GM12873 (cell line): ENCODE results near the gene NRF1.
A peak's percentile ranks its signal among the peaks of the same experiment; 100 is the strongest.

Experiments used
- CTCF ChIP-seq: IDR thresholded peaks from 2 replicates; pipeline ENCODE4 v1.5.1; 2012; ENCODE audit warnings: low read depth, mild to moderate bottlenecking, moderate library complexity, low read length, control low read depth; ENCODE audit not compliant: insufficient read depth; ENCODE audit errors: missing control alignments

Gene NRF1

DNA sequence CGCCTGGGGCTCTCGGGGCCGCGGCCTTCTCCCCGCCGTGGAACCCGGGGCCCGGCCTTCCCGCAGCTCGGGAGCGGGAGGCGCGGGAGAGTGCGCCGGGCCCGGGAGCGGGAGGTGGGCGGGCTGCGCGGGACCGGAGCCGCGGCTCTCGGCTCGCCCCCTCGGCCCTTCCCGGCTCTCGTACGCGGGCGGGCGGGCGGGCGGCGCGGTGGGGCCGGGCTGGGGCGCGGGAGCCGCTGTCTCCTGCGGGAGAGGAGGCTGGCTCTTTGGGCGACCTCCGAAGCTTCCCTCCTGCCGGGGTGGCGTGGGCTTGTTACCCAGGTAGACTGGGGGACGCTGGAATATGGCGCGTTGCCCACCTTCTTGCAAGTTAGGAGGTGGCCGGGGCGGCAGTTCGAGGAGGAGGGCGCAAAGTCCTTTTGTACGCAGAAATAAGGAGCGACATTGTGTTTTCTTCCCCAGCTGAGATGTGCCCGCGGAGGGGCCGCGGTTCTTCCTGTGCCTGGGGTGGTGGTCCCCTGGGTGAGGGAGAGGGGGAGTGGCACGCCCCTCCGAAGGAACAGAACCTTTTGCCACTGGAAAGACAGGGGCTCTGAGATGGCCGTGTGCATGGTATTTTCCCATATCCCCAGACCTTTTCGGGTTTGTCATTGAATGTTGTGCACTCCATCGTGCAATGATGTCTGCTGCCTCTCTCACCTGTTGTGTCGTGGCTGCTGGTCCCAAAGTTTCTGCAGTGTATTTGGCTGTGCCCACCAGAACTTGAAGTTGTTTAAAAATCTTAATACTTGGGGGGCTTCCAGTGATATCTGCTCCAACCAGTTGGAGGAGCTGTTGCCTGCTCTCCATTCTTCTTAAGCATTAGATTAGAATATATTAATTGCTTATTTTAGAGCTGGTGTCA lies 844 bp downstream of the NRF1 start:
- peak; percentile 69 for TF ChIP-seq CTCF

- no peak for TF ChIP-seq CTCF
Observed at GRCh38 chr7:129613016-129613337, 1.5 kb downstream of the NRF1 start.

DNA sequence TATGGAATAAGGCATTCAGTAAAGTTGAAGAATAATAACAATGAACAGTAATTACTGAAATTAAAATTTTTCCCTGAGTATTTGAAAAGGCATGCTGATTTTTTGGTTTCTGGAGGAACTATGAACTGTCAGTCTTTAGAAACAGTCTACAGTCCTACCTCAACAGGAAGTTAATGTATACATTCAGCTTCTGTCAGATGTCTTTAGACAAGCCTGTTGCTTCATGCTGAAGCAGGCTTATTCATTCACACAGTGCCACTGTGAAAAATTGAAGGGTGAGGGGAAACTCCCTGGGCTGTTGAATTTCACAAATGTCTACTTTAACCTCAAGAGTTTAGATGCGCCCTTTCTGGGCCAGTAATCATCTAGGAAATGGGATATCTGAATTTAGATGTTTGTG lies 3.5 kb downstream of the NRF1 start:
- TF ChIP-seq CTCF = no peak

GRCh38 chr7:129616530-129616929 lies 5.0 kb downstream of the NRF1 start:
- TF ChIP-seq CTCF = no peak

DNA sequence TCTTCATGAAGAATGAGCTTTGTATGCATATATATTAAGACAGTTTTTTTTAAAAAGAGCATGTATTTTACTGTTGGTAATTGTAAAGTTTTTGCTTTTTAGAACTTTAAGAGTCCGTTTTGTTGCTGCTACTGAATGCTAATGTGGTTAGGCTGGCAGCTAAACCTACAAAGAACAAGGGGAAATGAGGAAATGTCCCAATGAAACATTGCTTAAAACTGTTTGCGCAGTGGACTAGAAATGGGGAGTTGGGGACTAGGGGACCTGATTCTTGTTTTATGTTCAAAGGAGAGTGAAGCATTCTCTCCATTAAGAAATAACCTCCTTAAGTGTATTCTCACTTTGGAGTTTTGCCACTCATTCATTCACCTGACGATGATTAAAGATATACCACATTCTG lies 5.7 kb downstream of the NRF1 start:
- TF ChIP-seq CTCF = no peak

DNA sequence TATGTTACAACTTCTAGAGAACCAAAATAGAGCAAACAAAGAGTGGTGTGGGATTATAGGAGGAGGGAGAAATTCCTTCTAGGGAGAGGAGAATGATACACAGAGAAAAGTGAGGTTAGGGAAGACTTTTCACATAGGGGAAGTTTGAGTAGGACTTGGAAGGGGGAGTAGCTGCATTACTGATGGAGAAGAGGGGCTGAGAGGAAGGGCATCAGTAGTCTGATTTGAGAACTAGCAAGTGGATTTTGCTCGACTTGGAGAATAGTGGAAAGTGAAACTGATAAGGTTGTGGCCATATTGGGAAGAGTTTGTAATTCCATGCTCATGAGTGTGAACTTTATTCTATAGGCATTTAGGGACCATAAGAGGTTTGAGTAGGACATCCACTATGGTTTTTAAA lies 6.1 kb downstream of the NRF1 start:
- no peak for TF ChIP-seq CTCF

- no peak for TF ChIP-seq CTCF
Observed at GRCh38 chr7:129626896-129627295, 15.4 kb downstream of the NRF1 start.

- no peak for TF ChIP-seq CTCF
Observed at GRCh38 chr7:129630341-129630740, 18.8 kb downstream of the NRF1 start.
